GM18498 (cell line): ENCODE measurements around the gene CBLB.

ENCODE experiments used
- ATAC-seq: cut with Tn5 transposase; IDR thresholded peaks from one replicate; pipeline ENCODE4 v1.9.1; 2021; ENCODE audit warnings: mild to moderate bottlenecking, moderate library complexity; ENCODE audit not compliant: unreplicated experiment

Gene CBLB

DNA sequence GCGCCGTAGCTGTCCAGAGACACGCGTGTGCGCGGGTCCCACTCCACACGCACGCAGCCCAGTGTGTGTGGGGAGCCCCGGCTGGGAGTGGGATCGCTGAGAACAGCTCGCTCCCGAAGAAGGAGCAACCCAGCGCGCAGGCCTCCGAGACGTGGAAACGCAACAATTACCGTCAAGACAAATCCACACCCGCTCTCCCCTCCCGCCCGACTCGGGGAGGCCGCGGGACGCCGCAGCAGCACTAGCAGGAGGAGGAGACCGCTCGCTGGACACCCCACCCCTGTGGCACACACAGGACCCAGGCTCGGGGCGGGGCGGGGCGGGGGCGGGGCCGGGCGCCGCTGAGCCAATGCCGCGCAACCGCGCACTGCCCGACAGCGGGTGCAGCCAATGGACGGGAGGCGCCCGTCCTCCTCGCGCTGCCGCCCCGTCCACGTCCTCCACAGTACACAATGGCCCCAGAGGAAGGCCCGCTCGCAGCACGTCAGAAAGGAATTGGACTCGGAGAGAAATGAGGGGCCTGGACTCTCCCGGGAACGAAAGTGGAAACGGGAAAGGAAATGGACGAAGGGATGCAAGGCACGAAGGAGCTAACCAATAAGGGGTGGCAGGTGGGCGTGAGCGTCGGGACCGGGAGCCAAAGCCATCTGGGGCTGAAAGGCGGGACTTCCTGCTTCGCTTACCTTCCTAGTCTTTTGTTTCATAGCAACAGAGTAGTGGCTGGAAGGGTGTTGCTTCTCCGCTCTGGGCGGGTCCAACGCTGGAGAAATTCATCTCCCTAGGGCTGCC is at the start of gene CBLB:
Gene CBLB (minus strand): TSS at position 271 of the 789 bp plus-strand sequence. CDS start 1,435 bp downstream, outside the sequence.
- ATAC-seq = peak; percentile 82

- ATAC-seq = no peak
These were observed 48.0 kb upstream of the CBLB start for GRCh38 chr3:105916767-105917166.

DNA sequence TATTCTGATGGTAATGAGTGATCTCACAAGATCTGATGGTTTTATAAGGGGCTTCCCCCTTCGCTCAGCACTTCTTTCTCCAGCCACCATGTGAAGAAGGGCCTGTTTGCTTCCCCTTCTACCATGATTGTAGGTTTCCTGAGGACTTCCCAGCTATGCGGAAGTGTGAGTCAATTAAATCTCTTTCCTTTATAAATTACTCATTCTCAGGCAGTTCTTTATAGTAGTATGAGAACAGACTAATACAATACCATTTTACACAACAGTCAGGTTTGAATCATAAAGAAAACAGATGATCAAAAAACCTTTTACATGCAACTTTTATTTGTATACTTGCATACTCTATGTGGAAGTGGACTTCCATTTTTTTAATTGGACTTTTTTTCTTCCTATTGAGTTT is 46.7 kb upstream of the CBLB start:
- no peak for ATAC-seq

- no peak for ATAC-seq
These were observed 44.8 kb upstream of the CBLB start for GRCh38 chr3:105913616-105914015.

DNA sequence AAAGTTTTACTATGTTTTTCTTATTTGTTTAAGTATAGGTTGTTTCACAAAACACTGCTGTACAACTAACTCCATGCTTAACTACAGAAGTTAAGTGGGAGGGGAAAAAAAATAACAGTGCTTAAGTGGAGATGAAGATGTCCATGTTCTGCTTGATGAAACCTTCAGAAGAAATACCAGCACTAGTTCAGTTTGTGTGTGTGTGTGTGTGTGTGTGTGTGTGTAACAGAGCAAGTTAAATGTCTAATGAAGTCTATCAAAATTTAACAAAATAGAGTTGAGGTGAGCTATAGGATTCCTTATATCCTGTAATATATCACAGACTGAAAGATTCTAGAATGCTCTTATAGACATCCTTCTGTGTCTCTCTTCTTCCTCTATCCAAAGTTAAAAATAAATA is 44.1 kb upstream of the CBLB start:
- ATAC-seq = no peak

DNA sequence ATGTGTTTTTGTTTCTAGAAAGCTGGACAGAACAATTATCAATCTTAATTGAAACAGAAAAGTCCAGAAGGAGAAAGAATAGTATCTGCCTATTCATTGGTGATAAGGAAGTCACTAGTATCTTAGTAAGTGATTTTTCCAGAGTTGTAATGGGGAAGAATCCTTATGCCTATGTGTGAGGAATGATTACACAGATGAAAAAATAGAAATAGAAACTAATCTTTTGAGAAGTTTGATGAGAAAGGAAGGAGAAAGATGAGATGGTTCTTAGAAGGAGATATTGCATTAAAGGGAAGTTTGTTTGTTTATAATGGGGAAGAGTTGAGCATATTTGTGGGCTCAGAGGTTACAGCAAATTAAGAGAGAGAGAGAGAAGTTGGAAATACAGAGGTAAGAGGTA is 42.7 kb upstream of the CBLB start:
- no peak for ATAC-seq

GRCh38 chr3:105907777-105908176 is 39.0 kb upstream of the CBLB start:
- ATAC-seq = peak; percentile 74

DNA sequence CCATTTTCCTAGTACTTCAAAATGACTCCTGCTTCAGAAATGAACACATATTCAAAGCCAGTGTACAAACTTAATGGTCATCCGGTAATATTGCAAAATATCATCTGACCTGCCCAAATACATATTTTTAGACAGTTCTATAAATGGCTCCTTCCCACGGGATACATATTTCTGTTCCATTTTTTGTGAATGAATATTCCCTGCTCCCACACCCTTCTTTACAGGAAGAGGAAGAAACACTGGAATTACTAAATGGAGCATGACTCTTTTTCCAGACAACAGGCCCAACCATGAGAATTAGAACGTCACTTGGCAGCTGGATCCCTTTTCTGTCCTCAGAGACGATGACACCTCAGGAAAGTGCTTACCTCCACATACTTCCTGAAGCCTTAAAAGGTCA is 38.0 kb upstream of the CBLB start:
- ATAC-seq = no peak

DNA sequence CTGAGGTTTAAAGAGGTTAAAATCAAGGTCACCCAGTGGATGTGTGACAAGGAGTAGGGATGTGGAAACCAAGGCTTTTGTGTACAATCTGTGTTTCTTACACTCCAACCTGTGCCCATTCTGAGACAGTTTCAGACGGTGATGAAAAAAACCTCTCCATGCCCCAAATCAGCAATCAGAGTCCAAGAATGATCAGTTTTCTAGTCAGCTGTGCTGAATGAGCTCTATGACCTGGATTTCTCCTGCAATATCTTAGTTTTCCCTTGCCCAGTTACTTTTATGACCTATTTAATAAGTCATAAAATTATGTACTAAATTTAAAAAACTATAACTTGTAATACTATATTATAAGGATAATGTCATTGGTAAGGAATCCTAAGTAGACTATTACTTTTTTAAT is 37.5 kb upstream of the CBLB start:
- ATAC-seq = no peak

DNA sequence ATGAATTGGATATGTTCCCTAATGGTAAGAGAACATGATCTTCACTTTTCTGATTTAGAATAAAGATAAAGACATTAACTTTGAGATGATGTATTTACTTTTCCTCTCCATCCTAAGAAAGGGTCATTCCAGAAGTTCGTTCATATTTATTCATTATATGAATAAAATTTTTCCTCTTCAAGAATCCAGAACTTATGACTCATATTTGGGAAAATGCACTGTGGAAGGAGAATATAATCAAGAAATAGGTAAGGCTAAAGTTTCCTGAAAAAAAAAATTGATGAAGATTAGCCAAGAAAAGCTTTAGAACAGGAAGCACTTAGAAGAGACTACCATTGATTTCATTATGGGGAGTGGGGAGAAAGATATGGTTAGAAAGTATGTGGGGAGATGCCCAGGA is 36.5 kb upstream of the CBLB start:
- no peak for ATAC-seq

GRCh38 chr3:105904678-105905284 is 36.0 kb upstream of the CBLB start:
- ATAC-seq = no peak

GRCh38 chr3:105904251-105904650 is 35.4 kb upstream of the CBLB start:
- no peak for ATAC-seq

GRCh38 chr3:105899516-105899915 is 30.7 kb upstream of the CBLB start:
- ATAC-seq = no peak

GRCh38 chr3:105891101-105891500 is 22.3 kb upstream of the CBLB start:
- no peak for ATAC-seq

DNA sequence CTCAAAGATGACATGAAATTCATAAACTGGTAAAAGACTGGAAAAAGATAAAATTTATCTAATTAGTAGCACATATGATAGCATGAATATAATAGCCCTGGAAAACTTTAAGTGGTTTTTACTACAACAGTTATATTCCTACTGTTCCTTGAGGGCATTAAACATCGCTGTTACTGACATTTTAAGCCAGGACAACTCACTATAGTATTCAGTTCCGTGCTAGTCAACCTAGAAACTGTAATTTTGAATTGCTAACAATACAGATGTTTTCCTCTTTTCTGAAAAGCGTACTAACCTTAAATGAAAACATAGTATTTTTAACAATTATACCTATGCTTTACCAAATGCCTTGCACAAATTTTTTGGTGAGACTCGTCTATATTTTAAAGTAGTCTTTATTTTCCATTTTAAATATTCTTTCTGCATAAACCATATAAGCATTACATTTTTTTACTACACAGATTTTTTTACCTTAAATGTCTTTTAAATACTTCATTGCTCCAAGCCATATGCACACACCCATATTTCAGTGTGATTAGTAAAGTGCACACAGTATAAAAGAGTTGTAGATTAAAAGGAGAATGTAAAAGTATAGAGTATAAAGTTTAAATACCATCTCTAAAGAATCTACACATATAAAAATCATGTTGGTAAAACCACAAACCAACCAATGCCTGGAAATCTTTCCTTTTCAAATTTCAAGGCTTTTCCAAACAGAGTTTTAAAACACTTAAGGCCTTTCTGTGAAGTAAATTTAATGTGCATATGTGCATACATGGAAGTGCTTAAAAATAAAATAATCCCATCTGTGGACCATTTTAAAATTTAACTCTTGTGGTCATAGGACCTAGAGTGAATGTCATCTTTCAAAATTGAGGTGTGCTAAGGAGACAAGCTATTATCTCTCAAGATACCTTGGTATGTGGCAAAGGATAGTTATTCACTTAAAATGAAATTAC is 20.1 kb upstream of the CBLB start:
- no peak for ATAC-seq

DNA sequence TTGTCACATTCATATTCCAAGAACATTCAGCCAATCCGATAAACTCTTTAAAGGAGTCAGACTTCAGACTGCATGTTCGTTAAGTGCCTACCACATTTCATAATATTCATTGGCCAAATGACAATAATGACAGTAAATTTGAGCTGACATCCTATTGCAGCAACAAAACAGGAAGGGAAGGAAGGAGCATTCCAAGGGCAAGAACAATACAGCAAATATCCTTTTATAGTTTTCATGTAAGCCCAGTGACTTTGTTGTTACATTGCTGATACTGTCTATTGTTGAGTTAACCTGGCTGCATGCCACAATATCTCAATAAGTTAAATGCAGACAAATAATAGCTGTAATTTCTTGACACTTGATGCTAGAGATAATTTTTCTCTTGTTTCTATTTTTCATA is 16.4 kb upstream of the CBLB start:
- ATAC-seq = no peak

GRCh38 chr3:105883798-105884377 is 15.1 kb upstream of the CBLB start:
- no peak for ATAC-seq

GRCh38 chr3:105880681-105881290 is 12.0 kb upstream of the CBLB start:
- ATAC-seq = no peak

- no peak for ATAC-seq
These were observed 9.2 kb upstream of the CBLB start for GRCh38 chr3:105878061-105878460.

GRCh38 chr3:105877336-105877910 is 8.6 kb upstream of the CBLB start:
- no peak for ATAC-seq
